Keratinocyte (primary cell): ENCODE measurements around the gene CSMD2. TPM values are rescaled to one million over a fixed set of nuclear protein-coding genes. Genes with fewer than 3 reads are reported as not detected.

Source experiments
- DNase-seq: peaks from one replicate; pipeline ENCODE4 v3.0.0-alpha.2; 2011; ENCODE audit warnings: low read depth, missing footprints, low spot score
- FAIRE-seq: peaks from 2 replicates; lab custom pipeline; 2011; peaks lifted over from hg19 to GRCh38; lab: Jason Lieb, UNC
- H2AFZ ChIP-seq: 2 replicates; pipeline ENCODE4 v1.6.0; 2012; ENCODE audit warnings: low read length, control low read depth, inconsistent platforms; ENCODE audit not compliant: control insufficient read depth
- H3K27ac ChIP-seq: 2 replicates; pipeline ENCODE4 v1.5.1; 2011; ENCODE audit warnings: low read length; ENCODE audit not compliant: control insufficient read depth, insufficient read depth
- H3K27me3 ChIP-seq: 3 replicates; pipeline ENCODE4 v1.6.0; 2011; ENCODE audit warnings: low read length; ENCODE audit not compliant: control insufficient read depth, insufficient read depth; ENCODE audit errors: extremely low read depth
- H3K36me3 ChIP-seq, 2 experiments: 2 replicates in 1 of 2; 3 replicates in 1 of 2; pipeline ENCODE4 v1.5.1; 2011; ENCODE audit warnings: low read length in 2 of 2, mild to moderate bottlenecking in 1 of 2; ENCODE audit not compliant: control insufficient read depth in 2 of 2, insufficient read depth in 2 of 2; ENCODE audit errors: extremely low read depth in 1 of 2
- H3K4me1 ChIP-seq: 3 replicates; pipeline ENCODE4 v1.5.1; 2011; ENCODE audit warnings: low read length; ENCODE audit not compliant: control insufficient read depth, insufficient read depth; ENCODE audit errors: extremely low read depth
- H3K4me2 ChIP-seq: 3 replicates; pipeline ENCODE4 v1.6.0; 2011; ENCODE audit warnings: low read depth, low read length; ENCODE audit not compliant: control insufficient read depth, insufficient read depth; ENCODE audit errors: extremely low read depth
- H3K4me3 ChIP-seq, 3 experiments: fragments of 200-600 bp in 1 of 3; sonication (generic) in 1 of 3; 2 replicates in 2 of 3; 3 replicates in 1 of 3; pipeline ENCODE4 v1.5.1; 2011 to 2016; ENCODE audit warnings: low read length in 3 of 3, mild to moderate bottlenecking in 3 of 3, control low read depth in 2 of 3, inconsistent platforms in 1 of 3, low read depth in 1 of 3, mixed read lengths in 1 of 3, mixed run types in 1 of 3, moderate library complexity in 1 of 3; ENCODE audit not compliant: control insufficient read depth in 2 of 3, insufficient read depth in 2 of 3; ENCODE audit errors: extremely low read depth in 1 of 3
- H3K79me2 ChIP-seq: 2 replicates; pipeline ENCODE4 v1.6.0; 2012; ENCODE audit warnings: low read length; ENCODE audit not compliant: control insufficient read depth, insufficient read depth
- H3K9ac ChIP-seq: 3 replicates; pipeline ENCODE4 v1.6.0; 2011; ENCODE audit warnings: low read length; ENCODE audit not compliant: control insufficient read depth, insufficient read depth; ENCODE audit errors: extremely low read depth
- H3K9me1 ChIP-seq: 3 replicates; pipeline ENCODE4 v1.6.0; 2011; ENCODE audit warnings: low read length; ENCODE audit not compliant: control insufficient read depth, insufficient read depth; ENCODE audit errors: extremely low read depth
- H3K9me3 ChIP-seq: 2 replicates; pipeline ENCODE4 v1.5.1; 2012; ENCODE audit warnings: low read depth, low read length; ENCODE audit not compliant: control insufficient read depth
- H4K20me1 ChIP-seq: 3 replicates; pipeline ENCODE4 v1.6.0; 2011; ENCODE audit warnings: low read length; ENCODE audit not compliant: control insufficient read depth, insufficient read depth; ENCODE audit errors: extremely low read depth
- CTCF ChIP-seq, 3 experiments: IDR thresholded peaks in 1 of 3; conservative IDR thresholded peaks in 1 of 3; optimal IDR thresholded peaks in 1 of 3; 2 replicates in 2 of 3; 3 replicates in 1 of 3; pipeline versions ENCODE3 to v1.5.1; 2011; ENCODE audit warnings: low read length in 3 of 3, mild to moderate bottlenecking in 3 of 3, moderate library complexity in 2 of 3, control low read depth in 1 of 3, inconsistent platforms in 1 of 3; ENCODE audit not compliant: insufficient read depth in 2 of 3; ENCODE audit errors: extremely low read depth in 1 of 3
- EZH2 ChIP-seq: IDR thresholded peaks from one replicate; pipeline ENCODE4 v1.6.1; 2012; ENCODE audit warnings: inconsistent platforms, mild to moderate bottlenecking, low read length, moderate library complexity
- dilution Hi-C: fragments of 300-500 bp; cut with MboI; formaldehyde crosslinking; loops from one replicate; pipeline ENCODE4 v1.7.0; 2020; ENCODE audit warnings: low sequenced_read_pairs; ENCODE audit not compliant: extremely low pct_ligation_motif_present
- polyA plus RNA-seq, 5 experiments: library from polyadenylated mRNA; depleted of rRNA in 3 of 5; stranded (reverse) in 3 of 5; stranded (forward) in 1 of 5; unstranded in 1 of 5; fragments of >200 nt; gene quantifications; 1 replicate in 1 of 5; 2 replicates in 3 of 5; 3 replicates in 1 of 5; pipeline versions ENCODE4 v1.2.1 to v1.2.3, GENCODE V29; 2011 to 2012; ENCODE audit warnings: missing spikeins in 2 of 5, low read depth in 1 of 5, low replicate concordance in 1 of 5

The CSMD2 gene
- polyA plus RNA-seq, 1 donor (not counting 4 experiments of a cell fraction or from before 2014, with no cell fraction given): 2.0 TPM

GRCh38 chr1:34087986-34088385 lies 77.0 kb downstream of the CSMD2 start:
- no peak overlapping the region for H2AFZ ChIP-seq
- dilution Hi-C loops: no loop called here
- H3K79me2 ChIP-seq: no peaks in the 10 kb centered on the region
- H3K9me1 ChIP-seq: no peaks in the 10 kb centered on the region
- H3K4me1 ChIP-seq: no peaks in the 10 kb centered on the region
- no peaks in the 10 kb centered on the region for H4K20me1 ChIP-seq
- no peaks in the 10 kb centered on the region for H3K27me3 ChIP-seq
- FAIRE-seq (no peak), DNase-seq (no peak)
- H3K4me2 ChIP-seq: no peak overlapping the region
- H3K9ac ChIP-seq: no peak overlapping the region
- no peaks in the 10 kb centered on the region for H3K9me3 ChIP-seq
- H3K27ac ChIP-seq: no peak overlapping the region
- no peaks in the 10 kb centered on the region for H3K36me3 ChIP-seq
- TF ChIP-seq CTCF (optimal IDR thresholded peaks at IDR 0.05 in 1 of 3, IDR thresholded peaks at IDR 0.05 in 1 of 3, conservative IDR thresholded peaks at IDR 0.05 in 1 of 3; ENCODE audit: extremely low read depth in 1 of 3, insufficient read depth in 2 of 3, low read length in 3 of 3) (no peak), EZH2 (no peak)
- H3K4me3 ChIP-seq: no peak overlapping the region

- H3K79me2 ChIP-seq: no peaks in the 10 kb centered on the region
These were observed 78.5 kb downstream of the CSMD2 start for GRCh38 chr1:34086561-34086960.

More at GRCh38 chr1:34086561-34086960, 78.5 kb downstream of the CSMD2 start:
- Histone ChIP-seq H3K4me1 (no peaks in the 10 kb centered on the region), H3K4me2 (no peak overlapping the region), H3K9ac (no peak overlapping the region), H3K27me3 (no peaks in the 10 kb centered on the region), H3K9me1 (no peaks in the 10 kb centered on the region), H3K9me3 (no peaks in the 10 kb centered on the region), H4K20me1 (no peaks in the 10 kb centered on the region), H3K4me3 (no peak overlapping the region), H3K36me3 (no peaks in the 10 kb centered on the region), H2AFZ (no peak overlapping the region), H3K27ac (no peak overlapping the region)
- DNase-seq: no peak
- dilution Hi-C loops: no loop called here
- FAIRE-seq: no peak
- no peak for TF ChIP-seq CTCF (optimal IDR thresholded peaks at IDR 0.05 in 1 of 3, IDR thresholded peaks at IDR 0.05 in 1 of 3, conservative IDR thresholded peaks at IDR 0.05 in 1 of 3; ENCODE audit: extremely low read depth in 1 of 3, insufficient read depth in 2 of 3, low read length in 3 of 3)
- TF ChIP-seq EZH2: no peak
